ENCODE results near the gene AP4B1. TPM values are rescaled to one million over a fixed set of nuclear protein-coding genes. Genes with fewer than 3 reads are reported as not detected.

AP4B1 gene
- total and polyA plus RNA-seq, 2 of the 13 experiments (the other 11 are each of a cell fraction or from before 2014, with no cell fraction given): 8.5 to 12.0 TPM

- TF ChIP-seq ARID4A (CRISPR knock-in tag; IDR thresholded peaks at IDR 0.05; ENCODE audit: borderline replicate concordance) (peak; percentile 99), TFDP2 (CRISPR knock-in tag; IDR thresholded peaks at IDR 0.05) (peak; percentile 98), FIP1L1 (IDR thresholded peaks at IDR 0.05; ENCODE audit: borderline replicate concordance, insufficient read depth, low read depth, low read length) (0 out of 2 replicates have a peak, but pooled peaks have one; percentile 52), KLF11 (CRISPR knock-in tag; IDR thresholded peaks at IDR 0.05) (no peak), ZNF205 (CRISPR knock-in tag; IDR thresholded peaks at IDR 0.05) (peak; percentile 98), SNRNP70 (IDR thresholded peaks at IDR 0.05; ENCODE audit: low read depth, low read length) (no peak), MYC (CRISPR knock-in tag; IDR thresholded peaks at IDR 0.05; ENCODE audit: borderline replicate concordance) (peak; percentile 79; the same call in 1 of the 2 replicates), ZNF407 (CRISPR knock-in tag; IDR thresholded peaks at IDR 0.05; ENCODE audit: not compliant biosample characterization) (peak; percentile 85), BATF2 (CRISPR knock-in tag; IDR thresholded peaks at IDR 0.05) (no peak), ZNF543 (CRISPR knock-in tag; IDR thresholded peaks at IDR 0.05) (peak; percentile 74; the same call in 1 of the 2 replicates), ARID2 (CRISPR knock-in tag; IDR thresholded peaks at IDR 0.05; ENCODE audit: borderline replicate concordance) (peak; percentile 70; the same call in 1 of the 2 replicates), ZNF790 (CRISPR knock-in tag; IDR thresholded peaks at IDR 0.05; ENCODE audit: borderline replicate concordance) (0 out of 2 replicates have a peak, but pooled peaks have one; percentile 33), ZNF615 (CRISPR knock-in tag; IDR thresholded peaks at IDR 0.05; ENCODE audit: borderline replicate concordance) (peak; percentile 69; the same call in 1 of the 2 replicates)
These were observed at the start of gene AP4B1, which contains the start of gene DCLRE1B (continued) for GRCh38 chr1:113904674-113905434.

Data from HepG2 (cell line).